HL-60 (cell line): Measurements from ENCODE around the gene RAB31.
A peak's percentile ranks its signal among the peaks of the same experiment; 100 is the strongest.

Experiments
- DNase-seq, 2 experiments: peaks; one replicate each; pipeline ENCODE4 v3.0.0-alpha.2; 2010 to 2020; ENCODE audit warnings: low read depth in 1 of 2, low spot score in 1 of 2
- H3K27ac ChIP-seq: fragments of 250-450 bp; sonication (Bioruptor Pico); replicated peaks from 2 replicates; pipeline ENCODE4 v1.5.1; 2020; ENCODE audit warnings: mild to moderate bottlenecking, moderate library complexity
- H3K27me3 ChIP-seq: fragments of 250-450 bp; sonication (Bioruptor Pico); 2 replicates; pipeline ENCODE4 v1.5.1; 2021; ENCODE audit warnings: mild to moderate bottlenecking, moderate library complexity; ENCODE audit not compliant: insufficient read depth, poor library complexity, severe bottlenecking
- H3K4me3 ChIP-seq: replicated peaks from 2 replicates; pipeline ENCODE4 v1.5.1; 2011; ENCODE audit warnings: mild to moderate bottlenecking, control low read depth, low read length; ENCODE audit not compliant: insufficient read depth
- CTCF ChIP-seq: IDR thresholded peaks from one replicate; pipeline ENCODE4 v1.5.1; 2011; ENCODE audit warnings: low read length, control low read depth, inconsistent platforms; ENCODE audit not compliant: insufficient read depth
- GABPA ChIP-seq: IDR thresholded peaks from 2 replicates; pipeline ENCODE4 v1.6.1; 2012; ENCODE audit warnings: low read depth
- POLR2AphosphoS5 ChIP-seq: IDR thresholded peaks from 2 replicates; pipeline ENCODE4 v1.6.1; 2012; ENCODE audit warnings: low read depth
- REST ChIP-seq: IDR thresholded peaks from 2 replicates; pipeline ENCODE4 v1.6.1; 2012; ENCODE audit warnings: low read depth; ENCODE audit not compliant: insufficient replicate concordance
- SPI1 ChIP-seq: IDR thresholded peaks from 2 replicates; pipeline ENCODE4 v1.6.1; 2012; ENCODE audit warnings: low read depth, mild to moderate bottlenecking, borderline replicate concordance

The RAB31 gene

GRCh38 chr18:9712130-9712577 lies 4.1 kb downstream of the RAB31 start:
- no peak for TF ChIP-seq POLR2AphosphoS5
- no peak for TF ChIP-seq SPI1
- TF ChIP-seq REST = no peak
- TF ChIP-seq GABPA = no peak
- TF ChIP-seq CTCF = no peak
- H3K4me3 ChIP-seq = no peak overlapping the region
- no peak for DNase-seq
- H3K27me3 ChIP-seq = no peaks in the 10 kb centered on the region
- peak overlapping the region; percentile 64 for H3K27ac ChIP-seq

GRCh38 chr18:9712611-9713010 lies 4.5 kb downstream of the RAB31 start:
- no peak overlapping the region for H3K4me3 ChIP-seq
- peak overlapping the region; percentile 64 for H3K27ac ChIP-seq
- H3K27me3 ChIP-seq = no peaks in the 10 kb centered on the region
- TF ChIP-seq CTCF (no peak), SPI1 (peak; percentile 88), POLR2AphosphoS5 (no peak), REST (no peak)
- no peak for DNase-seq

GRCh38 chr18:9714266-9715087 lies 6.4 kb downstream of the RAB31 start:
- Histone ChIP-seq H3K27me3 (no peaks in the 10 kb centered on the region), H3K27ac (no peak overlapping the region), H3K4me3 (no peak overlapping the region)
- no peak for DNase-seq
- TF ChIP-seq CTCF = no peak
- TF ChIP-seq SPI1 = no peak
- TF ChIP-seq REST = no peak
- TF ChIP-seq GABPA = no peak
- no peak for TF ChIP-seq POLR2AphosphoS5
